ENCODE measurements around the gene CAPZB.

The CAPZB gene

DNA sequence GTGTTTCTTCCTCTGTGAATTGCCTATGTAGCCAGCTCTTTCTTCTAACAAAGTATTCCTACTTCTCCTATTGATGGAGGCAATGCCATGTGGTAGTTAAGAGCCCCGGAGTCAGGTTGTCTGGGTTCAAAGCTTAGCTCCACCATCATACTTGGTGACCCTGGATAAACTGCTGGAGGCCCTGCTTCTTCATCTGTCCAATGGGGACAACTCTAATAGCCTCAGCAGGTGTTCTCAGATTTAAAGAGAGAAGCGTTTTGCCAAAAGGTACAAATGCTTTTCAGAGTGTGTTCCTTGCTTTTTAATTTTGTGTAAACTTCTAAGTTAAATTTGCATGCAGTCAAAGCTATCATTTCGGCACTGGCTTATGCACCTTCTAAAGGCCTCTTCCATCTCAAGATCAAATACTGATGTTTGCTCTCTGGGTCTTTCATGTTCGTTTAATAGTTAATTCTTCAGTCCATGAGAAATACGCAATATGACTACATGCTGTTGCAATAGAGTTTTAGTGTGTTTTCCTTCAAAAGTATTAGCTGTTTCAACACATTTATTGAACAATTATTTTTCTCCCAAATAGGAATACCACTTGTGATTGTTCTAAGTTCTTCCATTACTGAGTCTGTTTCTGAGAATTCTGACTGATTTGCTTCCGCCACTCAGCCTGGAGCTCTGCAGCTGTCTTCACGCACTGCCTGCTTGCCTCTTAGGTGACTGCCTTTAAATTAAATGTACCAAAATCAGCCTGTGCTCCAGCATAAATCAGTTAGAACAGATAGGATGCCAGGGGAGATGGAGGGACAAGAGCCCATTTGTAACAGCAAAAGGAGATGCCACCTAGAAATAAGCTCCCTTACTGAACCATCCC lies 75.6 kb downstream of the CAPZB start:
- no peak overlapping the region for H3K4me3 ChIP-seq (ENCODE audit: low read depth, low read length)
- TF ChIP-seq CTCF (IDR thresholded peaks at IDR 0.05; ENCODE audit: low read depth, low read length, missing control alignments): no peak
- DNase-seq (ENCODE audit: low read depth): no peak

DNA sequence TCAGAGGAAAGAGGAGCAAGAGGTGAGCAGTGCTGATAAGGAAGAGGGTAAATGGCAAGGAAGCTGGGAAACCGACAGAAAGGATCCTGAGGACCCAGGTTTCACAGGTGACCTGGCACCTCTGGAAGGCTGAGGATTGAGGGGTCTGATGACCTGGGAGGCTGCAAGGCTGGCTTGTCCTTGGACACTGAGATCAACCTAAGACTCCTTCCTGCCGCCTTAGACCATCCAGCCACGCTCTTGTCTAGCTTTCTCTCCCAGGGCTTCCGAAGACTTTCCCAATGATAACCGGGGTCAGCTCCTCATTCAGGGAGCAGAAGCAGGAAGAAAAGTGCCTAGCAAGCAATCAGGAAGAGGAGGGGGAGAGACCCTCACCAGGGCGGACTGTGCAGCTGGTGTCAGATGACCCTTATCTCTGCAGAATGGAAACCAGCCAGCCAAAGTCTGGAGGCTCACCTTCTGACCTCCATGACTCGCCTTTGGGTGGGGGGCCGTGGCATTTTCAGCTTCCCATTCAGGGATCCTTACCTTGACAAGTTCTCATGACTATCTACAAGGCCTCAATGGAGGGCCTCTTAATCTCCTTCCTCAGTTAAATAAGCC lies 77.7 kb downstream of the CAPZB start:
- TF ChIP-seq CTCF (IDR thresholded peaks at IDR 0.05; ENCODE audit: low read depth, low read length, missing control alignments): no peak
- no peak for DNase-seq (ENCODE audit: low read depth)
- no peak overlapping the region for H3K4me3 ChIP-seq (ENCODE audit: low read depth, low read length)

DNA sequence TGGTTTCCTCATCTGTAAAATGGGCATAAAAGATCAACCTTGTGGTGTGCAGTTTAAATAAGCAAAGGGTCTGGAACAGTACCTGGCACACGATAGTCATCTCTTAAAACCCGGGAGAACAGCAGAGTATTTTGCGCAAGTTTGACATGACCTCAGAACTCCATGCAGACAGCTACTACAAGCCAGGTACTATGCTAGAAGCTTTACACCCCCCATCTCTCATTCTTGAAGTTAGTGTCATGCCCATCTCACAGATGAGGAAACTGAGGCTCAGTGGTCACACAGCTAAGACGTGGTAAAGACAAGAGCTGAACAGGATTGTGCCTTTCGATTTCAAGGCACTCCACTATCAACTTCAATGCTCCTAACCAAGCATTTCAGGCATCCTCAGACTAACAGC lies 78.7 kb downstream of the CAPZB start:
- DNase-seq (ENCODE audit: low read depth): no peak
- no peak overlapping the region for H3K4me3 ChIP-seq (ENCODE audit: low read depth, low read length)
- no peak for TF ChIP-seq CTCF (IDR thresholded peaks at IDR 0.05; ENCODE audit: low read depth, low read length, missing control alignments)

GRCh38 chr1:19405761-19406487 lies 79.4 kb downstream of the CAPZB start:
- no peak overlapping the region for H3K4me3 ChIP-seq (ENCODE audit: low read depth, low read length)
- no peak for DNase-seq (ENCODE audit: low read depth)
- TF ChIP-seq CTCF (IDR thresholded peaks at IDR 0.05; ENCODE audit: low read depth, low read length, missing control alignments): no peak

GRCh38 chr1:19405195-19405760 lies 80.1 kb downstream of the CAPZB start:
- no peak for DNase-seq (ENCODE audit: low read depth)
- no peak for TF ChIP-seq CTCF (IDR thresholded peaks at IDR 0.05; ENCODE audit: low read depth, low read length, missing control alignments)
- H3K4me3 ChIP-seq (ENCODE audit: low read depth, low read length): no peak overlapping the region

DNA sequence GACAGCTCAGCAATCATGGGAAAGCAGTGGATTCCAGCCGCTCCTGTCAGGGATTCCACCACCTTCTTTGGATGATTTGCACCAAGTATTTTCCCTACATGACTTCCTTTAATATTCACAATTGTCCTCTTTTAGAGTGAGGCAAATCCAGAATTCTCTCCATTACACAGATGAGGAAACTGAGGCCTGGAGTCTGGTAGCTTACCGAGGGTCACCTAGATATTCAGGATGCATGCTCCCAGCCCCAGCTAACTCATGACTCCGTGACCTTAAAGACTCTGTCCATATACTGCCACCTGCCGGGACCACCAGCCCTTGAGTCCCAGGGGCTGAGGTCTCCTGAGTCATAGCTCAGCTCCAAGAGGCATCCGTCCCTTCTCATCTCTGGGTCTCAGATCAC lies 80.6 kb downstream of the CAPZB start:
- no peak for TF ChIP-seq CTCF (IDR thresholded peaks at IDR 0.05; ENCODE audit: low read depth, low read length, missing control alignments)
- H3K4me3 ChIP-seq (ENCODE audit: low read depth, low read length): no peak overlapping the region
- no peak for DNase-seq (ENCODE audit: low read depth)
